ENCODE results near the gene PTGER1. TPM values are rescaled to one million over a fixed set of nuclear protein-coding genes. Genes with fewer than 3 reads are reported as not detected.

Gene PTGER1
- total and polyA plus RNA-seq, 2 of the 13 experiments (the other 11 are each of a cell fraction or from before 2014, with no cell fraction given) = 0.13 TPM; not detected in 1

DNA sequence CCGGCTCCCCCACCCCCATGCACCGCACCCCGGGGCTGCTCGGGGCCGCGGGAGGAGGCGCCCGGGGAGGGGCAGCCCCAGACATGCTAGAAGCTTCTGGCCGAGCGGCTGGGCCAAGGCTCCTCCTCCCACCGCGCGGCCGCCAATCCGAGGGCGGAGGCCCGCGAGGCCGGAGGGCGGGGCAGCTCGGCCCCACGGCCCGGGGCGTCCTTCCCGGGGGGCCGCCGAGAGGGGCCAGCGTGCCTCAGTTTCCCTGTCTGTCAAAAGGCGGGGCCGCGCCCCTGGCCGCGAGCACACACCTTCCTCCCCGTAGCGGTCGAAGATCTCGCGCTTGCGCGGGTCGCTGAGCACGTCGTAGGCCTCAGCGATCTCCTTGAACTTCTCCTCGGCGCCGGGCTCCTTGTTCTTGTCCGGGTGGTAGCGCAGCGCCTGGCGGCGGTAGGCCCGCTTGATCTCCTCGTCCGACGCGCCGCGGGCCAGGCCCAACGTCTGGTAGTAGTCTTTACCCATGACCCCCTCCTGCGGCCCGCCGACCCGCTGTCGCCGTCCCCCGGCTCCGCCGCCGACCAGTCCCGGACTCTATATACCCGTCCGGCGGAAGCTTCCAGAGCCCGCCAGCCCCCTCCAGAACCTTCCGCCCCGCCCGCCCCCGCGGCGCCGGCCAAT, 42.8 kb upstream of the PTGER1 start, which contains the start of gene DNAJB1 (continued):
- TF ChIP-seq GMEB1 (CRISPR knock-in tag; IDR thresholded peaks at IDR 0.05; ENCODE audit: borderline replicate concordance) = no peak
- TF ChIP-seq ZNF224 (CRISPR knock-in tag; IDR thresholded peaks at IDR 0.05) = no peak
- TF ChIP-seq SP140L (CRISPR knock-in tag; IDR thresholded peaks at IDR 0.05; ENCODE audit: borderline replicate concordance) = 0 out of 2 replicates have a peak, but pooled peaks have one; percentile 39
- TF ChIP-seq, protein P1, sequence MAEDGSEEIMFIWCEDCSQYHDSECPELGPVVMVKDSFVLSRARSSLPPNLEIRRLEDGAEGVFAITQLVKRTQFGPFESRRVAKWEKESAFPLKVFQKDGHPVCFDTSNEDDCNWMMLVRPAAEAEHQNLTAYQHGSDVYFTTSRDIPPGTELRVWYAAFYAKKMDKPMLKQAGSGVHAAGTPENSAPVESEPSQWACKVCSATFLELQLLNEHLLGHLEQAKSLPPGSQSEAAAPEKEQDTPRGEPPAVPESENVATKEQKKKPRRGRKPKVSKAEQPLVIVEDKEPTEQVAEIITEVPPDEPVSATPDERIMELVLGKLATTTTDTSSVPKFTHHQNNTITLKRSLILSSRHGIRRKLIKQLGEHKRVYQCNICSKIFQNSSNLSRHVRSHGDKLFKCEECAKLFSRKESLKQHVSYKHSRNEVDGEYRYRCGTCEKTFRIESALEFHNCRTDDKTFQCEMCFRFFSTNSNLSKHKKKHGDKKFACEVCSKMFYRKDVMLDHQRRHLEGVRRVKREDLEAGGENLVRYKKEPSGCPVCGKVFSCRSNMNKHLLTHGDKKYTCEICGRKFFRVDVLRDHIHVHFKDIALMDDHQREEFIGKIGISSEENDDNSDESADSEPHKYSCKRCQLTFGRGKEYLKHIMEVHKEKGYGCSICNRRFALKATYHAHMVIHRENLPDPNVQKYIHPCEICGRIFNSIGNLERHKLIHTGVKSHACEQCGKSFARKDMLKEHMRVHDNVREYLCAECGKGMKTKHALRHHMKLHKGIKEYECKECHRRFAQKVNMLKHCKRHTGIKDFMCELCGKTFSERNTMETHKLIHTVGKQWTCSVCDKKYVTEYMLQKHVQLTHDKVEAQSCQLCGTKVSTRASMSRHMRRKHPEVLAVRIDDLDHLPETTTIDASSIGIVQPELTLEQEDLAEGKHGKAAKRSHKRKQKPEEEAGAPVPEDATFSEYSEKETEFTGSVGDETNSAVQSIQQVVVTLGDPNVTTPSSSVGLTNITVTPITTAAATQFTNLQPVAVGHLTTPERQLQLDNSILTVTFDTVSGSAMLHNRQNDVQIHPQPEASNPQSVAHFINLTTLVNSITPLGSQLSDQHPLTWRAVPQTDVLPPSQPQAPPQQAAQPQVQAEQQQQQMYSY (CRISPR knock-in tag; IDR thresholded peaks at IDR 0.05) = no peak
- TF ChIP-seq, protein P2, sequence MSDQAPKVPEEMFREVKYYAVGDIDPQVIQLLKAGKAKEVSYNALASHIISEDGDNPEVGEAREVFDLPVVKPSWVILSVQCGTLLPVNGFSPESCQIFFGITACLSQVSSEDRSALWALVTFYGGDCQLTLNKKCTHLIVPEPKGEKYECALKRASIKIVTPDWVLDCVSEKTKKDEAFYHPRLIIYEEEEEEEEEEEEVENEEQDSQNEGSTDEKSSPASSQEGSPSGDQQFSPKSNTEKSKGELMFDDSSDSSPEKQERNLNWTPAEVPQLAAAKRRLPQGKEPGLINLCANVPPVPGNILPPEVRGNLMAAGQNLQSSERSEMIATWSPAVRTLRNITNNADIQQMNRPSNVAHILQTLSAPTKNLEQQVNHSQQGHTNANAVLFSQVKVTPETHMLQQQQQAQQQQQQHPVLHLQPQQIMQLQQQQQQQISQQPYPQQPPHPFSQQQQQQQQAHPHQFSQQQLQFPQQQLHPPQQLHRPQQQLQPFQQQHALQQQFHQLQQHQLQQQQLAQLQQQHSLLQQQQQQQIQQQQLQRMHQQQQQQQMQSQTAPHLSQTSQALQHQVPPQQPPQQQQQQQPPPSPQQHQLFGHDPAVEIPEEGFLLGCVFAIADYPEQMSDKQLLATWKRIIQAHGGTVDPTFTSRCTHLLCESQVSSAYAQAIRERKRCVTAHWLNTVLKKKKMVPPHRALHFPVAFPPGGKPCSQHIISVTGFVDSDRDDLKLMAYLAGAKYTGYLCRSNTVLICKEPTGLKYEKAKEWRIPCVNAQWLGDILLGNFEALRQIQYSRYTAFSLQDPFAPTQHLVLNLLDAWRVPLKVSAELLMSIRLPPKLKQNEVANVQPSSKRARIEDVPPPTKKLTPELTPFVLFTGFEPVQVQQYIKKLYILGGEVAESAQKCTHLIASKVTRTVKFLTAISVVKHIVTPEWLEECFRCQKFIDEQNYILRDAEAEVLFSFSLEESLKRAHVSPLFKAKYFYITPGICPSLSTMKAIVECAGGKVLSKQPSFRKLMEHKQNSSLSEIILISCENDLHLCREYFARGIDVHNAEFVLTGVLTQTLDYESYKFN (CRISPR knock-in tag; conservative IDR thresholded peaks at IDR 0.05) = no peak; the same call in none of the 2 replicates
- no peak for TF ChIP-seq TRIM22 (IDR thresholded peaks at IDR 0.05)
- no peak for TF ChIP-seq MTF2 (CRISPR knock-in tag; IDR thresholded peaks at IDR 0.05; ENCODE audit: borderline replicate concordance)
- TF ChIP-seq NFIC (IDR thresholded peaks at IDR 0.05; ENCODE audit: low read length) = no peak
- TF ChIP-seq ZNF512 (CRISPR knock-in tag; IDR thresholded peaks at IDR 0.05) = no peak
- peak; percentile 36; the same call in 1 of the 2 replicates for TF ChIP-seq ZNF777 (CRISPR knock-in tag; IDR thresholded peaks at IDR 0.05)
- TF ChIP-seq HES4 (CRISPR knock-in tag; IDR thresholded peaks at IDR 0.05; ENCODE audit: borderline replicate concordance) = peak; percentile 93
- no peak for TF ChIP-seq ZNF513 (CRISPR knock-in tag; conservative IDR thresholded peaks at IDR 0.05)
- TF ChIP-seq BRCA1 (CRISPR knock-in tag; IDR thresholded peaks at IDR 0.05) = peak; percentile 73; the same call in 1 of the 2 replicates
- no peak for TF ChIP-seq ZC3H13 (CRISPR knock-in tag; IDR thresholded peaks at IDR 0.05)
- no peak for TF ChIP-seq NFE2L1 (CRISPR knock-in tag; IDR thresholded peaks at IDR 0.05; ENCODE audit: borderline replicate concordance)
